Measurements from ENCODE around the gene FYB1.

DNA sequence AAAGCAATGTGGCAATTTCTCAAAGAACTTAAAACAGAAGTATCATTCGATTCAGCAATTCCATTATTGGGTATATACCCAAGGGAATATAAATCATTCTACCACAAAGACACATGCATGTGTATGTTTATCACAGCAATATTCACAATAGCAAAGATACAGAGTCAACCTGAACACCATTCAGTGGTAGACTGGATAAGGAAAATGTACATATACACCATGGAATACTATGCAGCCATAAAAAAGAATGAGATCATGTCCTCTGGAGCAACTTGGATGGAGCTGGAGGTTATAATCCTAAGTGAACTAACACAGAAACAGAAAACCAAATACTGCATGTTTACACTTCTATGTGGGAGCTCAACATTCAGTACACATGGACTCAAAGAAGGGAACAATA lies 21.4 kb upstream of the FYB1 start:
- TF ChIP-seq, protein P1, sequence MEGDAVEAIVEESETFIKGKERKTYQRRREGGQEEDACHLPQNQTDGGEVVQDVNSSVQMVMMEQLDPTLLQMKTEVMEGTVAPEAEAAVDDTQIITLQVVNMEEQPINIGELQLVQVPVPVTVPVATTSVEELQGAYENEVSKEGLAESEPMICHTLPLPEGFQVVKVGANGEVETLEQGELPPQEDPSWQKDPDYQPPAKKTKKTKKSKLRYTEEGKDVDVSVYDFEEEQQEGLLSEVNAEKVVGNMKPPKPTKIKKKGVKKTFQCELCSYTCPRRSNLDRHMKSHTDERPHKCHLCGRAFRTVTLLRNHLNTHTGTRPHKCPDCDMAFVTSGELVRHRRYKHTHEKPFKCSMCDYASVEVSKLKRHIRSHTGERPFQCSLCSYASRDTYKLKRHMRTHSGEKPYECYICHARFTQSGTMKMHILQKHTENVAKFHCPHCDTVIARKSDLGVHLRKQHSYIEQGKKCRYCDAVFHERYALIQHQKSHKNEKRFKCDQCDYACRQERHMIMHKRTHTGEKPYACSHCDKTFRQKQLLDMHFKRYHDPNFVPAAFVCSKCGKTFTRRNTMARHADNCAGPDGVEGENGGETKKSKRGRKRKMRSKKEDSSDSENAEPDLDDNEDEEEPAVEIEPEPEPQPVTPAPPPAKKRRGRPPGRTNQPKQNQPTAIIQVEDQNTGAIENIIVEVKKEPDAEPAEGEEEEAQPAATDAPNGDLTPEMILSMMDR (conservative IDR thresholded peaks at IDR 0.05; ENCODE audit: low read depth in 2 of 2) = no peak
- TF ChIP-seq, protein P2, sequence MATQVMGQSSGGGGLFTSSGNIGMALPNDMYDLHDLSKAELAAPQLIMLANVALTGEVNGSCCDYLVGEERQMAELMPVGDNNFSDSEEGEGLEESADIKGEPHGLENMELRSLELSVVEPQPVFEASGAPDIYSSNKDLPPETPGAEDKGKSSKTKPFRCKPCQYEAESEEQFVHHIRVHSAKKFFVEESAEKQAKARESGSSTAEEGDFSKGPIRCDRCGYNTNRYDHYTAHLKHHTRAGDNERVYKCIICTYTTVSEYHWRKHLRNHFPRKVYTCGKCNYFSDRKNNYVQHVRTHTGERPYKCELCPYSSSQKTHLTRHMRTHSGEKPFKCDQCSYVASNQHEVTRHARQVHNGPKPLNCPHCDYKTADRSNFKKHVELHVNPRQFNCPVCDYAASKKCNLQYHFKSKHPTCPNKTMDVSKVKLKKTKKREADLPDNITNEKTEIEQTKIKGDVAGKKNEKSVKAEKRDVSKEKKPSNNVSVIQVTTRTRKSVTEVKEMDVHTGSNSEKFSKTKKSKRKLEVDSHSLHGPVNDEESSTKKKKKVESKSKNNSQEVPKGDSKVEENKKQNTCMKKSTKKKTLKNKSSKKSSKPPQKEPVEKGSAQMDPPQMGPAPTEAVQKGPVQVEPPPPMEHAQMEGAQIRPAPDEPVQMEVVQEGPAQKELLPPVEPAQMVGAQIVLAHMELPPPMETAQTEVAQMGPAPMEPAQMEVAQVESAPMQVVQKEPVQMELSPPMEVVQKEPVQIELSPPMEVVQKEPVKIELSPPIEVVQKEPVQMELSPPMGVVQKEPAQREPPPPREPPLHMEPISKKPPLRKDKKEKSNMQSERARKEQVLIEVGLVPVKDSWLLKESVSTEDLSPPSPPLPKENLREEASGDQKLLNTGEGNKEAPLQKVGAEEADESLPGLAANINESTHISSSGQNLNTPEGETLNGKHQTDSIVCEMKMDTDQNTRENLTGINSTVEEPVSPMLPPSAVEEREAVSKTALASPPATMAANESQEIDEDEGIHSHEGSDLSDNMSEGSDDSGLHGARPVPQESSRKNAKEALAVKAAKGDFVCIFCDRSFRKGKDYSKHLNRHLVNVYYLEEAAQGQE (IDR thresholded peaks at IDR 0.05; ENCODE audit: unreplicated experiment) = no peak
- no peak for TF ChIP-seq POLR2AphosphoS5 (IDR thresholded peaks at IDR 0.05; ENCODE audit: low read depth)

All from GM23338 (cell line).